GM12873 (cell line): ENCODE data around the gene P2RX2.

Experiments
- CTCF ChIP-seq: IDR thresholded peaks from 2 replicates; pipeline ENCODE4 v1.5.1; 2012; ENCODE audit warnings: low read depth, mild to moderate bottlenecking, moderate library complexity, low read length, control low read depth; ENCODE audit not compliant: insufficient read depth; ENCODE audit errors: missing control alignments

The P2RX2 gene

GRCh38 chr12:132572801-132573760 is 45.5 kb upstream of the P2RX2 start:
- TF ChIP-seq CTCF, result no peak

- no peak for TF ChIP-seq CTCF
Measured at GRCh38 chr12:132574271-132574996, 44.1 kb upstream of the P2RX2 start.

DNA sequence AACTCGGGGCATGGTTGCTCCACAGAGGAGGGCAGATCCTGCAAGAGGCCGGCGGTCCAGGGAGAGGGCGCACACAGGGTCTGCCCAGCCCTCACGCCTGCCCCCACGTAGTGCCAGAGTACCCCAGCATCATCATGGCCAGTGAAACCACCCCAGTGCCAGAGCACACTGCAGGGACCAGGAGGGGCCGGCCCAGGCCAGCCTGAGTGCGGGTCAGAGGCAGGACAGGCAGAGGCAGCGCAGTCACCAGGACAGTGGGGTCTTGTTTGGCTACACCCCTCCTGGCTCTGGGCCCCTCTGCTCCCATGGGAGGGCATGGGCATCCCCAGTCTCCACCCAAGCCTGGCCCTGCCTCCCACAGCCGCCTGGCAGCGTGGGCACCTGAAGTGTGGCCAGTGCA is 42.9 kb upstream of the P2RX2 start:
- no peak for TF ChIP-seq CTCF

DNA sequence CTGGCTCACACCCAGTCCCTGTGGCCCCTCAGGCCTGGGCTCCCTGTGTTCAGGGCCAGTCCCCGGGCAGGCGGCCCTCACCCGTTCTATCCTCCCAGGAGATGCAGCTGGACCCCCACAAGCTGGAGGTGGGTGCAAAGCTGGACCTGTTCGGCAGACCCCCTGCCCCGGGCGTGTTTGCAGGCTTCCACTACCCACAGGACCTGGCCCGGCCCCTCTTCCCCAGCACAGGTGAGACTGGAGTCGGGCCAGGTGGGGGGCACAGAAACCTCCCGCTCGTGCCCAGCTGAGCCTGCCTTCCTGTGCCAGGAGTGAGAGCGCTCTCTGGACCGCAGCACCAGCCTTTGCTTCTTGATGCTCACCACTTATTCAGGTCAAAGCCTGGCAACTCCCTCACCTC is 41.9 kb upstream of the P2RX2 start:
- no peak for TF ChIP-seq CTCF

- no peak for TF ChIP-seq CTCF
Measured at GRCh38 chr12:132577191-132577920, 41.2 kb upstream of the P2RX2 start.

DNA sequence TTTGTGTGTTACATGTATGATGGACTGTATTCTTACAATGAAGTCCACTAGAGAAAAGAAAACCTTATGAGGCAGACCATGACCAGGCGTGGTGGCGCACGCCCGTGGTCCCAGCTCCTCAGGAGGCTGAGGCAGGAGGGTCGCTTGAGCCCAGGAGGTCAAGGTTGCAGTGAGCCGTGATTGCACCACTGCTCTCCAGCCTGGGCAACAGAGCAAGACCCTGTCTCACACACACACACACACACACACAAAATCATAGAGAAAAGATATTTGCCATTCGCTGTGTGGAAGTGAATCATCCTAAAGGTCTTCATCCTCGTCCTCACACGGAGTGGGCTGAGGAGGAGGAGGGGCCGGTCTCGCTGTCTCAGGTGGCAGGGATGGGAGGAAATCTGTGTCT is 40.5 kb upstream of the P2RX2 start:
- no peak for TF ChIP-seq CTCF

DNA sequence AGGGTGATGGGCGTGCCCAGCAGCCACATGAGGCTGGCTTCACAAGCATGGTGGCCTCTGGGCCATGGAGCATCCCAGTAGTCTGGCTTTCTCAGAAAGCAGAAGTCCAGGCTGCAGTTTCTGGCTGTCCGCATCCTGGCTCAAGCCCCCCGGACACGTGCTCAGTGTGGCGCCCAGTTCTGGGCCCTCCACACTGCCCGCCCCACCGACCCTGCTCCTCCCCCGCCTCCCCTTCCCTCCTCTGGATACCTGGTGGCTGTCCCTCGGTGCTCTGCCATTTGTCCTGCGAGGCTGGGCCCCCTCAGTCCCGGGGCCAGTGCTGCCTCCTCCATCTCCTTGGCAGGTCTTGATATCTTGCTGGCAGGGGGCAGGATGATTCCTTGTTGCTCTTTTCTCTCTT is 39.8 kb upstream of the P2RX2 start:
- no peak for TF ChIP-seq CTCF
